ENCODE measurements around the gene S100A1. TPM values are rescaled to one million over a fixed set of nuclear protein-coding genes. Genes with fewer than 3 reads are reported as not detected.
A peak's percentile ranks its signal among the peaks of the same experiment; 100 is the strongest.

The S100A1 gene
- total and polyA plus RNA-seq, 2 of the 13 experiments (the other 11 are each of a cell fraction or from before 2014, with no cell fraction given): 120 to 251 TPM

- no peak for TF ChIP-seq FOXM1 (CRISPR knock-in tag; IDR thresholded peaks at IDR 0.05)
- TF ChIP-seq HOXA5 (CRISPR knock-in tag; IDR thresholded peaks at IDR 0.05): no peak; the same call in 1 of the 2 replicates
- 0 out of 2 replicates have a peak, but pooled peaks have one; percentile 51 for TF ChIP-seq ZNF556 (CRISPR knock-in tag; IDR thresholded peaks at IDR 0.05; ENCODE audit: borderline replicate concordance)
- TF ChIP-seq GFI1 (CRISPR knock-in tag; IDR thresholded peaks at IDR 0.05; ENCODE audit: borderline replicate concordance): peak; percentile 62; the same call in 1 of the 2 replicates
- no peak for TF ChIP-seq ZNF253 (CRISPR knock-in tag; IDR thresholded peaks at IDR 0.05; ENCODE audit: borderline replicate concordance)
- TF ChIP-seq TARDBP (CRISPR knock-in tag; IDR thresholded peaks at IDR 0.05): peak; percentile 90
- peak; percentile 98 for TF ChIP-seq AGO1 (IDR thresholded peaks at IDR 0.05; ENCODE audit: low read depth, low read length, poor library complexity, severe bottlenecking)
- peak; percentile 75 for TF ChIP-seq ZNF781 (CRISPR knock-in tag; IDR thresholded peaks at IDR 0.05; ENCODE audit: borderline replicate concordance, not compliant biosample characterization)
- 0 out of 2 replicates have a peak, but pooled peaks have one; percentile 13 for TF ChIP-seq FOXK1 (CRISPR knock-in tag; IDR thresholded peaks at IDR 0.05; ENCODE audit: borderline replicate concordance, low read depth)
- no peak for TF ChIP-seq ZNF142 (CRISPR knock-in tag; IDR thresholded peaks at IDR 0.05)
- TF ChIP-seq FOXA1 (IDR thresholded peaks at IDR 0.05): no peak
- peak; percentile 69 for TF ChIP-seq FOXA1 (CRISPR knock-in tag; IDR thresholded peaks at IDR 0.05)
- TF ChIP-seq ZKSCAN5 (CRISPR knock-in tag; IDR thresholded peaks at IDR 0.05): no peak
- no peak for TF ChIP-seq HOXA7 (CRISPR knock-in tag; IDR thresholded peaks at IDR 0.05)
- no peak for TF ChIP-seq JUND (CRISPR knock-in tag; IDR thresholded peaks at IDR 0.05)
- TF ChIP-seq ZNF672 (CRISPR knock-in tag; IDR thresholded peaks at IDR 0.05): no peak
- TF ChIP-seq, protein P1, sequence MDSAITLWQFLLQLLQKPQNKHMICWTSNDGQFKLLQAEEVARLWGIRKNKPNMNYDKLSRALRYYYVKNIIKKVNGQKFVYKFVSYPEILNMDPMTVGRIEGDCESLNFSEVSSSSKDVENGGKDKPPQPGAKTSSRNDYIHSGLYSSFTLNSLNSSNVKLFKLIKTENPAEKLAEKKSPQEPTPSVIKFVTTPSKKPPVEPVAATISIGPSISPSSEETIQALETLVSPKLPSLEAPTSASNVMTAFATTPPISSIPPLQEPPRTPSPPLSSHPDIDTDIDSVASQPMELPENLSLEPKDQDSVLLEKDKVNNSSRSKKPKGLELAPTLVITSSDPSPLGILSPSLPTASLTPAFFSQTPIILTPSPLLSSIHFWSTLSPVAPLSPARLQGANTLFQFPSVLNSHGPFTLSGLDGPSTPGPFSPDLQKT (CRISPR knock-in tag; IDR thresholded peaks at IDR 0.05; ENCODE audit: borderline replicate concordance): no peak
- 0 out of 2 replicates have a peak, but pooled peaks have one; percentile 13 for TF ChIP-seq NCOA2 (CRISPR knock-in tag; IDR thresholded peaks at IDR 0.05)
- TF ChIP-seq ZNF776 (CRISPR knock-in tag; IDR thresholded peaks at IDR 0.05): peak; percentile 50; the same call in 1 of the 2 replicates
- TF ChIP-seq MEIS1 (CRISPR knock-in tag; IDR thresholded peaks at IDR 0.05; ENCODE audit: borderline replicate concordance): peak; percentile 86
- TF ChIP-seq, protein P2, sequence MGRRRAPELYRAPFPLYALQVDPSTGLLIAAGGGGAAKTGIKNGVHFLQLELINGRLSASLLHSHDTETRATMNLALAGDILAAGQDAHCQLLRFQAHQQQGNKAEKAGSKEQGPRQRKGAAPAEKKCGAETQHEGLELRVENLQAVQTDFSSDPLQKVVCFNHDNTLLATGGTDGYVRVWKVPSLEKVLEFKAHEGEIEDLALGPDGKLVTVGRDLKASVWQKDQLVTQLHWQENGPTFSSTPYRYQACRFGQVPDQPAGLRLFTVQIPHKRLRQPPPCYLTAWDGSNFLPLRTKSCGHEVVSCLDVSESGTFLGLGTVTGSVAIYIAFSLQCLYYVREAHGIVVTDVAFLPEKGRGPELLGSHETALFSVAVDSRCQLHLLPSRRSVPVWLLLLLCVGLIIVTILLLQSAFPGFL (CRISPR knock-in tag; IDR thresholded peaks at IDR 0.05): no peak
- no peak for TF ChIP-seq RELA (CRISPR knock-in tag; IDR thresholded peaks at IDR 0.05)
Observed at GRCh38 chr1:153633754-153634665, 5.8 kb downstream of the S100A1 start, which contains the start of gene CHTOP (continued).
